ENCODE data around the gene PAK1.

DNA sequence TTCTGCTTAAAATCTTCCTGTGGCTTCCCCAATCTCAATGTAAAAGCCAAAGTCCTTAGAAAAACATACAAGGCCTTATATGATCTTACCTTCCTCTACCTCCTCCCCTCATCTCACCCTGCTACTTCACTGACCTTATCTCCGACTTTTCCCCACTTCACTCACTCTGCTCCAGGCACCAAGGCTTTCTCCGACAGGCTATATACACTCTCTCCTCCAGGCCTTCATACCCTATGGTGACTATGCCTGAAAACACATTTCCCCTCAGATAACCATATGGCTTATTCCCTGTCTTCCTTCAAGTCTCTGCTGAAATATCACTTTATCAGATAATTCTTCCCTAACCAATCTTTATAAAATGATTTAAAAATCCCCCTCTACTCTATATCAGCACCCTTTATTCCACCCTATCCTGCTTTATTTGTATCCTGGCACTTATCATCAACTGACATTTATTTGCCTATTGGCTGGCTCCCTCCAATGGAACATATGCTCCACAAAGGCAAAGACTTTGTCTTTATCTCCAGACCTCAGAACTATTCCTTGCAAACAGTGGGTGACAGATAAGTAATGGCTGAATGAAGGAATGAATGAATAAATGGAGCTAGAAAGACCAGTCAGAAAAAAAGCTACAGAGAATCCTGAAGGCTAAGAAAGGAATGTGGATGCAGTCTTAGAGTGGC lies 52.7 kb downstream of the PAK1 start:
- TF ChIP-seq, protein P1, sequence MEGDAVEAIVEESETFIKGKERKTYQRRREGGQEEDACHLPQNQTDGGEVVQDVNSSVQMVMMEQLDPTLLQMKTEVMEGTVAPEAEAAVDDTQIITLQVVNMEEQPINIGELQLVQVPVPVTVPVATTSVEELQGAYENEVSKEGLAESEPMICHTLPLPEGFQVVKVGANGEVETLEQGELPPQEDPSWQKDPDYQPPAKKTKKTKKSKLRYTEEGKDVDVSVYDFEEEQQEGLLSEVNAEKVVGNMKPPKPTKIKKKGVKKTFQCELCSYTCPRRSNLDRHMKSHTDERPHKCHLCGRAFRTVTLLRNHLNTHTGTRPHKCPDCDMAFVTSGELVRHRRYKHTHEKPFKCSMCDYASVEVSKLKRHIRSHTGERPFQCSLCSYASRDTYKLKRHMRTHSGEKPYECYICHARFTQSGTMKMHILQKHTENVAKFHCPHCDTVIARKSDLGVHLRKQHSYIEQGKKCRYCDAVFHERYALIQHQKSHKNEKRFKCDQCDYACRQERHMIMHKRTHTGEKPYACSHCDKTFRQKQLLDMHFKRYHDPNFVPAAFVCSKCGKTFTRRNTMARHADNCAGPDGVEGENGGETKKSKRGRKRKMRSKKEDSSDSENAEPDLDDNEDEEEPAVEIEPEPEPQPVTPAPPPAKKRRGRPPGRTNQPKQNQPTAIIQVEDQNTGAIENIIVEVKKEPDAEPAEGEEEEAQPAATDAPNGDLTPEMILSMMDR (IDR thresholded peaks at IDR 0.05; ENCODE audit: control extremely low read depth in 1 of 3, insufficient read depth in 1 of 3, low read depth in 1 of 3, low read length in 3 of 3), result no peak
- TF ChIP-seq, protein P2, sequence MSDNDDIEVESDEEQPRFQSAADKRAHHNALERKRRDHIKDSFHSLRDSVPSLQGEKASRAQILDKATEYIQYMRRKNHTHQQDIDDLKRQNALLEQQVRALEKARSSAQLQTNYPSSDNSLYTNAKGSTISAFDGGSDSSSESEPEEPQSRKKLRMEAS (IDR thresholded peaks at IDR 0.05), result no peak
- TF ChIP-seq POLR2A (IDR thresholded peaks at IDR 0.05; ENCODE audit: control extremely low read depth in 1 of 2, low read depth in 2 of 2, low read length in 2 of 2) (no peak), FOSL1 (IDR thresholded peaks at IDR 0.05; ENCODE audit: insufficient read depth, low read depth, low read length) (no peak), RAD21 (IDR thresholded peaks at IDR 0.05 in 1 of 2, conservative IDR thresholded peaks at IDR 0.05 in 1 of 2; ENCODE audit: low read depth in 2 of 2, low read length in 2 of 2) (no peak), SUZ12 (IDR thresholded peaks at IDR 0.05; ENCODE audit: low read length) (no peak), TAF1 (IDR thresholded peaks at IDR 0.05; ENCODE audit: low read depth, low read length) (no peak), TCF12 (IDR thresholded peaks at IDR 0.05; ENCODE audit: low read depth, low read length) (no peak), MAFK (IDR thresholded peaks at IDR 0.05; ENCODE audit: low read depth, low read length) (no peak), POLR2AphosphoS5 (IDR thresholded peaks at IDR 0.05; ENCODE audit: low read depth, low read length) (no peak), EZH2 (IDR thresholded peaks at IDR 0.05; ENCODE audit: low read depth, low read length, severe bottlenecking) (no peak), BCL11A (IDR thresholded peaks at IDR 0.05; ENCODE audit: low read depth in 2 of 2, low read length in 2 of 2) (no peak)
- TF ChIP-seq, protein P3, sequence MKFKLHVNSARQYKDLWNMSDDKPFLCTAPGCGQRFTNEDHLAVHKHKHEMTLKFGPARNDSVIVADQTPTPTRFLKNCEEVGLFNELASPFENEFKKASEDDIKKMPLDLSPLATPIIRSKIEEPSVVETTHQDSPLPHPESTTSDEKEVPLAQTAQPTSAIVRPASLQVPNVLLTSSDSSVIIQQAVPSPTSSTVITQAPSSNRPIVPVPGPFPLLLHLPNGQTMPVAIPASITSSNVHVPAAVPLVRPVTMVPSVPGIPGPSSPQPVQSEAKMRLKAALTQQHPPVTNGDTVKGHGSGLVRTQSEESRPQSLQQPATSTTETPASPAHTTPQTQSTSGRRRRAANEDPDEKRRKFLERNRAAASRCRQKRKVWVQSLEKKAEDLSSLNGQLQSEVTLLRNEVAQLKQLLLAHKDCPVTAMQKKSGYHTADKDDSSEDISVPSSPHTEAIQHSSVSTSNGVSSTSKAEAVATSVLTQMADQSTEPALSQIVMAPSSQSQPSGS (IDR thresholded peaks at IDR 0.05; ENCODE audit: low read length), result no peak
- TF ChIP-seq, protein P4, sequence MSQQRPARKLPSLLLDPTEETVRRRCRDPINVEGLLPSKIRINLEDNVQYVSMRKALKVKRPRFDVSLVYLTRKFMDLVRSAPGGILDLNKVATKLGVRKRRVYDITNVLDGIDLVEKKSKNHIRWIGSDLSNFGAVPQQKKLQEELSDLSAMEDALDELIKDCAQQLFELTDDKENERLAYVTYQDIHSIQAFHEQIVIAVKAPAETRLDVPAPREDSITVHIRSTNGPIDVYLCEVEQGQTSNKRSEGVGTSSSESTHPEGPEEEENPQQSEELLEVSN (IDR thresholded peaks at IDR 0.05), result no peak
